Tibial nerve (tissue), 4 donors: ENCODE results near the gene ZNF827.

Experiments
- CTCF ChIP-seq, 5 experiments: fragments of 200-600 bp in 3 of 5; fragments of 450-650 bp in 2 of 5; sonication (generic) in 3 of 5; IDR thresholded peaks; one replicate each; pipeline ENCODE4 v1.5.1; 2016 to 2019; ENCODE audit warnings: antibody characterized with exemption in 5 of 5, mild to moderate bottlenecking in 3 of 5, moderate library complexity in 2 of 5
- EP300 ChIP-seq, 2 donors: sonication (generic); formaldehyde crosslinking; IDR thresholded peaks; one replicate each; pipeline ENCODE4 v1.6.1; 2017; ENCODE audit warnings: antibody characterized with exemption in 2 of 2, mild to moderate bottlenecking in 1 of 2
- POLR2A ChIP-seq, 2 donors: fragments of 450-650 bp; IDR thresholded peaks; one replicate each; pipeline ENCODE4 v1.6.1; 2017; ENCODE audit warnings: antibody characterized with exemption in 2 of 2, mild to moderate bottlenecking in 2 of 2, moderate library complexity in 2 of 2

GRCh38 chr4:145774473-145774872 is 164.2 kb downstream of the ZNF827 start:
- TF ChIP-seq CTCF (IDR thresholded peaks at IDR 0.05): no peak
- TF ChIP-seq EP300 (IDR thresholded peaks at IDR 0.05): no peak
- no peak for TF ChIP-seq POLR2A (IDR thresholded peaks at IDR 0.05)
